Ishikawa (cell line): ENCODE measurements around the gene CPPED1.

Experiments
- CEBPB ChIP-seq: IDR thresholded peaks from 2 replicates; pipeline ENCODE4 v1.6.1; 2012
- CREB1 ChIP-seq: IDR thresholded peaks from 2 replicates; pipeline ENCODE4 v1.6.1; 2012; ENCODE audit warnings: low read depth
- EGR1 ChIP-seq: IDR thresholded peaks from 2 replicates; pipeline ENCODE4 v1.6.1; 2012
- EP300 ChIP-seq: IDR thresholded peaks from 2 replicates; pipeline ENCODE4 v1.6.1; 2012; ENCODE audit warnings: borderline replicate concordance
- FOXM1 ChIP-seq: IDR thresholded peaks from 2 replicates; pipeline ENCODE4 v1.6.1; 2012; ENCODE audit warnings: low read depth, borderline replicate concordance
- NFIC ChIP-seq: IDR thresholded peaks from 2 replicates; pipeline ENCODE4 v1.6.1; 2012
- RAD21 ChIP-seq: IDR thresholded peaks from 2 replicates; pipeline ENCODE4 v1.6.1; 2012; ENCODE audit warnings: low read depth
- TAF1 ChIP-seq: IDR thresholded peaks from 2 replicates; pipeline ENCODE4 v1.6.1; 2012; ENCODE audit warnings: low read depth, mild to moderate bottlenecking
- TCF12 ChIP-seq: IDR thresholded peaks from 2 replicates; pipeline ENCODE4 v1.6.1; 2012; ENCODE audit warnings: low read depth
- TEAD4 ChIP-seq: IDR thresholded peaks from 2 replicates; pipeline ENCODE4 v1.6.1; 2012
- YY1 ChIP-seq: IDR thresholded peaks from 2 replicates; pipeline ENCODE4 v1.6.1; 2012; ENCODE audit warnings: low read depth
- ZBTB7A ChIP-seq: IDR thresholded peaks from 2 replicates; pipeline ENCODE4 v1.6.1; 2012; ENCODE audit warnings: low read depth
- TF ChIP-seq, protein P1 (sequence below): IDR thresholded peaks from 2 replicates; pipeline ENCODE4 v1.6.1; 2012
- TF ChIP-seq, protein P2 (sequence below): IDR thresholded peaks from 2 replicates; pipeline ENCODE4 v1.6.1; 2012; ENCODE audit warnings: low read depth, mild to moderate bottlenecking
- TF ChIP-seq, protein P3 (sequence below): IDR thresholded peaks from 2 replicates; pipeline ENCODE4 v1.6.1; 2012

Gene CPPED1

DNA sequence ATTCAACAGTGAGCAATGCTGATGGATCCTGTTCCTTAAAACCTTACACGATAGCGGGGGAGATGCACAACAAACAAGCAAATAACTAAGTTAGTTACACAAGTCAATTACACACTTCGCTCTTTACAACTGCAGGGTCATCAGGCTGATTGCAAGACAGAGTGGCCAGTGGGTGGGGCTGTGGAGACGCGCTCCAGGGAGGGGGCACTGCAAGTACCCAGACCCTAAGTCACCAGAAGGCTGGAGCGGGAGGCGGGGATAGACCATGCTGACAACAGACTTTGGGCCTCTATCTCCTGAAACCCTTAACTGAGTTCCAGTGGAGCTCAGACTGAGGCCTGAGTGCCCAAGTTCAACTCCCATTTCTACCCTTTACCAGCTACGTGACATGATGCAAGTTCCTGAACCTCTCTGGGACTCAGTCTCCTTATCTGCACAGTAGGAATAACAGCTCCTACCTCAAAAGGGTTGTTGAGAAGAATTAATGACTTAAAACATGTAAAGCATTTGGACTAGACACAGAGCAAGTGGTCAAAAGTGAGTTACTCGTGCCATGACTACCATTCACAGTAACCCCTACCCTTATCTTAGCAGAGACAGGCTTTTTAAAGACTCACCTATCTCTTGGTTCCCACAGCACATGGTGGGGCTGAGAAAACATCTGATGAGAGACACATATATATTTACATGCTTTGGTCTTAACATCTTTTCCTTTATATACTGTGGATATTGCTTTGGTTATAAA is 10.4 kb downstream of the CPPED1 start:
- TF ChIP-seq EP300 (no peak), RAD21 (no peak), NFIC (no peak), TCF12 (no peak), CREB1 (no peak), FOXM1 (no peak), TEAD4 (no peak), EGR1 (no peak), YY1 (no peak)
- TF ChIP-seq, protein P1, sequence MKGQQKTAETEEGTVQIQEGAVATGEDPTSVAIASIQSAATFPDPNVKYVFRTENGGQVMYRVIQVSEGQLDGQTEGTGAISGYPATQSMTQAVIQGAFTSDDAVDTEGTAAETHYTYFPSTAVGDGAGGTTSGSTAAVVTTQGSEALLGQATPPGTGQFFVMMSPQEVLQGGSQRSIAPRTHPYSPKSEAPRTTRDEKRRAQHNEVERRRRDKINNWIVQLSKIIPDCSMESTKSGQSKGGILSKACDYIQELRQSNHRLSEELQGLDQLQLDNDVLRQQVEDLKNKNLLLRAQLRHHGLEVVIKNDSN = no peak
- TF ChIP-seq, protein P2, sequence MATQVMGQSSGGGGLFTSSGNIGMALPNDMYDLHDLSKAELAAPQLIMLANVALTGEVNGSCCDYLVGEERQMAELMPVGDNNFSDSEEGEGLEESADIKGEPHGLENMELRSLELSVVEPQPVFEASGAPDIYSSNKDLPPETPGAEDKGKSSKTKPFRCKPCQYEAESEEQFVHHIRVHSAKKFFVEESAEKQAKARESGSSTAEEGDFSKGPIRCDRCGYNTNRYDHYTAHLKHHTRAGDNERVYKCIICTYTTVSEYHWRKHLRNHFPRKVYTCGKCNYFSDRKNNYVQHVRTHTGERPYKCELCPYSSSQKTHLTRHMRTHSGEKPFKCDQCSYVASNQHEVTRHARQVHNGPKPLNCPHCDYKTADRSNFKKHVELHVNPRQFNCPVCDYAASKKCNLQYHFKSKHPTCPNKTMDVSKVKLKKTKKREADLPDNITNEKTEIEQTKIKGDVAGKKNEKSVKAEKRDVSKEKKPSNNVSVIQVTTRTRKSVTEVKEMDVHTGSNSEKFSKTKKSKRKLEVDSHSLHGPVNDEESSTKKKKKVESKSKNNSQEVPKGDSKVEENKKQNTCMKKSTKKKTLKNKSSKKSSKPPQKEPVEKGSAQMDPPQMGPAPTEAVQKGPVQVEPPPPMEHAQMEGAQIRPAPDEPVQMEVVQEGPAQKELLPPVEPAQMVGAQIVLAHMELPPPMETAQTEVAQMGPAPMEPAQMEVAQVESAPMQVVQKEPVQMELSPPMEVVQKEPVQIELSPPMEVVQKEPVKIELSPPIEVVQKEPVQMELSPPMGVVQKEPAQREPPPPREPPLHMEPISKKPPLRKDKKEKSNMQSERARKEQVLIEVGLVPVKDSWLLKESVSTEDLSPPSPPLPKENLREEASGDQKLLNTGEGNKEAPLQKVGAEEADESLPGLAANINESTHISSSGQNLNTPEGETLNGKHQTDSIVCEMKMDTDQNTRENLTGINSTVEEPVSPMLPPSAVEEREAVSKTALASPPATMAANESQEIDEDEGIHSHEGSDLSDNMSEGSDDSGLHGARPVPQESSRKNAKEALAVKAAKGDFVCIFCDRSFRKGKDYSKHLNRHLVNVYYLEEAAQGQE = no peak

DNA sequence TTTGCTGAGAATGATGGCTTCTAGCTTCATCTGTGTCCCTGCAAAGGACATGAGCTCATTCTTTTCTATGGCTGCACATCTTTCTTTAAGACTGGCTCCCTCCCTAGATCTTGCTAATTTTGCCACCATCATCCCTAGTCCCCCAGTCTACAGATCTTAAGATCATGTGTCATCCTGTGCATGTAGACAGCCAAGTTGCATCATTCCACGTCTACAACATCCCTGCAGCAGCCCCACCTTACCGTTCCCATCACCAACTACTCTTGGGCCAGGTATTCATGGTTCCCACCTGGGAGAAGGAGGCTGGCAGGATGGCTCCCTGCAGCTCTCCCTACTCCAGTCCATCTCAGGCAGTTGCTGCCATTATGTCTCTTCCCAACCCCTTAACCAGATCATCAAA is 12.3 kb downstream of the CPPED1 start:
- TF ChIP-seq TAF1 (no peak), CREB1 (no peak), EP300 (no peak), EGR1 (no peak), NFIC (no peak), ZBTB7A (no peak), YY1 (no peak), CEBPB (no peak)

DNA sequence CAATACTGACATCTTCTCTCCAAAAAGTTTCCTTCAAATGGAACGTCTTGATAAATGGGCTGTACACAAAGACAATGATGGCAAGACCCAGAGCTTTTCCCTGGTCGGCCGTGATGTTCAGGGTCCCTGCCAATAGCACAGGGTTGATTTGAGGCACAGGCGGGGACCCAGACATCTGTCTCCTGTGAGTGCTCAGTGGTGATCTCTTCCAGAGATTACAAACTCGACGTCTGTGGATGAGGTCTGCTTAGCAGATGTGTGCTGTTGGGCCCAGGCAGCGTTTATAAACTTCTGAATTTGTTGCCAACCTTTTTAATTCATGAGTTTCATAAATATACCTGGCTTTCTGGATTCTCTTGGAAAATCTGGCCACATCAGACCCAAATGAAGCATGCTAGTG is 14.9 kb downstream of the CPPED1 start:
- TF ChIP-seq, protein P3, sequence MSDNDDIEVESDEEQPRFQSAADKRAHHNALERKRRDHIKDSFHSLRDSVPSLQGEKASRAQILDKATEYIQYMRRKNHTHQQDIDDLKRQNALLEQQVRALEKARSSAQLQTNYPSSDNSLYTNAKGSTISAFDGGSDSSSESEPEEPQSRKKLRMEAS = no peak
- no peak for TF ChIP-seq YY1
- no peak for TF ChIP-seq NFIC
- TF ChIP-seq RAD21 = no peak

DNA sequence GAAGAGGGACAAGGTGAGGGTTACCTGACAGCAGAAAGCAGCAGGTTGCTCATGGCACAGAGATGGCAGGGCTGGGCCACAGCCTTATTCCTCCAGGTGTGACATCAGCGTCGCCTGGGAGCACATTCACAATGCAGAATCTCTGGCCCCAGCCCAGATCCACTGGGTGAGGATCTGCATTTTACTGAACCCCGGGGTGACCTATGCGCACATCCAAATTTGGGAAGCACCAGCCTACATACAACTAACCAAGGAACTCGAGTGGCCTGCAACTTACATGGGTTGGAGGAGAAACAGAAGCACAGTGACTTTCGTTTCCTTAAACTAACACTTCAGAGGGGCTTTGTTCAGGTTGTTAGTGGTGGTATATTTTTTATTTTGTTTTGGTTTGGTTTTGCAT is 17.6 kb downstream of the CPPED1 start:
- TF ChIP-seq RAD21 = no peak
- TF ChIP-seq, protein P3 = no peak
- TF ChIP-seq EP300 = no peak
- no peak for TF ChIP-seq FOXM1

DNA sequence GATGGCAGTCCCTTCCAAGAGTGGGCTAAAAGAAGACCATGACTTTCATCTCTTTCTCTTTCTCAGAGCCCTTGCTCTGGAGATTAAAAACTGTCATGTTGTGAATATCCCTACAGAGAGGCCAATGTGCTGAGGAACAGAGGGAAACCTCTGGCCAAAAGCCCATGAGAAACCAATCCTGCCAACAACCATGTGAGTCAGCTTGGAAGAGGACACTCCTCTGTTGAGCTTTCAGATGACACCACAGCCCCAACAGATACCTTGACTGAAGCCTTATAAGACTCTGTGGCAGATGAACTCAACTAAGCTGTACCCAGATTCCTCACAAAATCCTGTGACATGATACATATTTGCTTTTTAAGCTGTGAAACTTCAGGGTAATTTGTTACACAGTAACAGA is 19.6 kb downstream of the CPPED1 start:
- TF ChIP-seq YY1 = no peak
- no peak for TF ChIP-seq CREB1
- TF ChIP-seq NFIC = no peak
- no peak for TF ChIP-seq EGR1
- TF ChIP-seq, protein P3 = no peak

DNA sequence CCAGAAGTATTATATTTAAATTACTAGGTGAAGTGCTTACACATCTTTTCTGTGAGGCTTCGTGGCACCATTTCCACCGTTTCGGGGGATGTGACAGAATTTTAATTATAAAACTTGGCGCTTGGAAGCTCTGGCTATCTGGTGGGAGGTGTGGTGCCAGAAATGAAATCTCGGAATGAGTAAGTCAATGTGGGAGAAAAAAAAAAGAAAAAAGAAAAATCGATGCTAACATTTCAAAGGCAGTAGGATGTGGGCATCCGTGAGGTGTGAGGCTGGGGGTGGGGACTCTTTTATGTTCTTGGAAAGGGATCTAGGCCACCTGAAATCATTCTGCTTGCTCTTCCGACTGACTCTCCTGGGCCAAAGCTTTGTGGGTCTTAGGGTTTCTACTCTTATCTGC is 21.9 kb downstream of the CPPED1 start:
- TF ChIP-seq ZBTB7A = no peak
- no peak for TF ChIP-seq FOXM1
- TF ChIP-seq, protein P2 = no peak
- TF ChIP-seq TEAD4 = no peak
- no peak for TF ChIP-seq EGR1

DNA sequence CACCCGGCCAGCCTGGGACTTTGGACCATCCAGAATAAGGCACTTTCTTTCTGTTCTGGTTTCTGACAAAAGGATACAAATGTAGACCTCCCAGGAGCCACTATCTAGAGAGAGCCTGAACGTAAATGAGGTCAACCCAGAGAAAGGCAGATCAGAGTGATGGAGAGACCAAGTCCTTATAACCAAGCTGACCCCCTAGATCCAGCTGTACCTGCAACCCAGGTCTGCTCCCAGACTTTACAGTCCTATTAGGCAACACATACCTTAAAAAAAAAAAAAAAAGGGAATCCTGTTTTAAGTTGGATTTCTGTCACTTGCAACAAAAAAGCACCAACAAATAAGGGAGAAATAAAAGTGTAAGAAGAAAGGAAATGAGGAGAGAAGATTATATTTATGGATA is 23.2 kb downstream of the CPPED1 start:
- TF ChIP-seq TAF1 (no peak), EGR1 (no peak), YY1 (no peak), RAD21 (no peak), FOXM1 (no peak), EP300 (no peak), TCF12 (no peak), ZBTB7A (no peak), TEAD4 (no peak), CREB1 (no peak)
